Keratinocyte (primary cell): ENCODE measurements around the gene GRM3. TPM values are rescaled to one million over a fixed set of nuclear protein-coding genes. Genes with fewer than 3 reads are reported as not detected.

ENCODE experiments used
- DNase-seq: peaks from one replicate; pipeline ENCODE4 v3.0.0-alpha.2; 2011; ENCODE audit warnings: low read depth, missing footprints, low spot score
- FAIRE-seq: peaks from 2 replicates; lab custom pipeline; 2011; peaks lifted over from hg19 to GRCh38; lab: Jason Lieb, UNC
- H2AFZ ChIP-seq: 2 replicates; pipeline ENCODE4 v1.6.0; 2012; ENCODE audit warnings: low read length, control low read depth, inconsistent platforms; ENCODE audit not compliant: control insufficient read depth
- H3K27ac ChIP-seq: 2 replicates; pipeline ENCODE4 v1.5.1; 2011; ENCODE audit warnings: low read length; ENCODE audit not compliant: control insufficient read depth, insufficient read depth
- H3K27me3 ChIP-seq: 3 replicates; pipeline ENCODE4 v1.6.0; 2011; ENCODE audit warnings: low read length; ENCODE audit not compliant: control insufficient read depth, insufficient read depth; ENCODE audit errors: extremely low read depth
- H3K36me3 ChIP-seq, 2 experiments: 2 replicates in 1 of 2; 3 replicates in 1 of 2; pipeline ENCODE4 v1.5.1; 2011; ENCODE audit warnings: low read length in 2 of 2, mild to moderate bottlenecking in 1 of 2; ENCODE audit not compliant: control insufficient read depth in 2 of 2, insufficient read depth in 2 of 2; ENCODE audit errors: extremely low read depth in 1 of 2
- H3K4me1 ChIP-seq: 3 replicates; pipeline ENCODE4 v1.5.1; 2011; ENCODE audit warnings: low read length; ENCODE audit not compliant: control insufficient read depth, insufficient read depth; ENCODE audit errors: extremely low read depth
- H3K4me2 ChIP-seq: 3 replicates; pipeline ENCODE4 v1.6.0; 2011; ENCODE audit warnings: low read depth, low read length; ENCODE audit not compliant: control insufficient read depth, insufficient read depth; ENCODE audit errors: extremely low read depth
- H3K4me3 ChIP-seq, 3 experiments: fragments of 200-600 bp in 1 of 3; sonication (generic) in 1 of 3; 2 replicates in 2 of 3; 3 replicates in 1 of 3; pipeline ENCODE4 v1.5.1; 2011 to 2016; ENCODE audit warnings: low read length in 3 of 3, mild to moderate bottlenecking in 3 of 3, control low read depth in 2 of 3, inconsistent platforms in 1 of 3, low read depth in 1 of 3, mixed read lengths in 1 of 3, mixed run types in 1 of 3, moderate library complexity in 1 of 3; ENCODE audit not compliant: control insufficient read depth in 2 of 3, insufficient read depth in 2 of 3; ENCODE audit errors: extremely low read depth in 1 of 3
- H3K79me2 ChIP-seq: 2 replicates; pipeline ENCODE4 v1.6.0; 2012; ENCODE audit warnings: low read length; ENCODE audit not compliant: control insufficient read depth, insufficient read depth
- H3K9ac ChIP-seq: 3 replicates; pipeline ENCODE4 v1.6.0; 2011; ENCODE audit warnings: low read length; ENCODE audit not compliant: control insufficient read depth, insufficient read depth; ENCODE audit errors: extremely low read depth
- H3K9me1 ChIP-seq: 3 replicates; pipeline ENCODE4 v1.6.0; 2011; ENCODE audit warnings: low read length; ENCODE audit not compliant: control insufficient read depth, insufficient read depth; ENCODE audit errors: extremely low read depth
- H3K9me3 ChIP-seq: 2 replicates; pipeline ENCODE4 v1.5.1; 2012; ENCODE audit warnings: low read depth, low read length; ENCODE audit not compliant: control insufficient read depth
- H4K20me1 ChIP-seq: 3 replicates; pipeline ENCODE4 v1.6.0; 2011; ENCODE audit warnings: low read length; ENCODE audit not compliant: control insufficient read depth, insufficient read depth; ENCODE audit errors: extremely low read depth
- CTCF ChIP-seq, 3 experiments: IDR thresholded peaks in 1 of 3; conservative IDR thresholded peaks in 1 of 3; optimal IDR thresholded peaks in 1 of 3; 2 replicates in 2 of 3; 3 replicates in 1 of 3; pipeline versions ENCODE3 to v1.5.1; 2011; ENCODE audit warnings: low read length in 3 of 3, mild to moderate bottlenecking in 3 of 3, moderate library complexity in 2 of 3, control low read depth in 1 of 3, inconsistent platforms in 1 of 3; ENCODE audit not compliant: insufficient read depth in 2 of 3; ENCODE audit errors: extremely low read depth in 1 of 3
- EZH2 ChIP-seq: IDR thresholded peaks from one replicate; pipeline ENCODE4 v1.6.1; 2012; ENCODE audit warnings: inconsistent platforms, mild to moderate bottlenecking, low read length, moderate library complexity
- dilution Hi-C: fragments of 300-500 bp; cut with MboI; formaldehyde crosslinking; loops from one replicate; pipeline ENCODE4 v1.7.0; 2020; ENCODE audit warnings: low sequenced_read_pairs; ENCODE audit not compliant: extremely low pct_ligation_motif_present
- polyA plus RNA-seq, 5 experiments: library from polyadenylated mRNA; depleted of rRNA in 3 of 5; stranded (reverse) in 3 of 5; stranded (forward) in 1 of 5; unstranded in 1 of 5; fragments of >200 nt; gene quantifications; 1 replicate in 1 of 5; 2 replicates in 3 of 5; 3 replicates in 1 of 5; pipeline versions ENCODE4 v1.2.1 to v1.2.3, GENCODE V29; 2011 to 2012; ENCODE audit warnings: missing spikeins in 2 of 5, low read depth in 1 of 5, low replicate concordance in 1 of 5

GRM3 gene
- polyA plus RNA-seq, 1 donor (not counting 4 experiments of a cell fraction or from before 2014, with no cell fraction given): not detected

- TF ChIP-seq CTCF (optimal IDR thresholded peaks at IDR 0.05 in 1 of 3, IDR thresholded peaks at IDR 0.05 in 1 of 3, conservative IDR thresholded peaks at IDR 0.05 in 1 of 3; ENCODE audit: extremely low read depth in 1 of 3, insufficient read depth in 2 of 3, low read length in 3 of 3): no peak
- no peak for TF ChIP-seq EZH2
- Histone ChIP-seq H3K79me2 (no peaks in the 10 kb centered on the region), H3K4me3 (no peak overlapping the region), H3K4me2 (no peak overlapping the region), H3K27ac (no peak overlapping the region), H2AFZ (no peak overlapping the region), H3K9me1 (no peaks in the 10 kb centered on the region), H3K27me3 (no peaks in the 10 kb centered on the region), H3K4me1 (no peaks in the 10 kb centered on the region), H3K9ac (no peak overlapping the region), H4K20me1 (no peaks in the 10 kb centered on the region), H3K36me3 (no peaks in the 10 kb centered on the region), H3K9me3 (no peaks in the 10 kb centered on the region)
- FAIRE-seq (no peak), DNase-seq (no peak)
- dilution Hi-C loops: no loop called here
Measured at GRCh38 chr7:86826948-86827347, 183.2 kb downstream of the GRM3 start.

DNA sequence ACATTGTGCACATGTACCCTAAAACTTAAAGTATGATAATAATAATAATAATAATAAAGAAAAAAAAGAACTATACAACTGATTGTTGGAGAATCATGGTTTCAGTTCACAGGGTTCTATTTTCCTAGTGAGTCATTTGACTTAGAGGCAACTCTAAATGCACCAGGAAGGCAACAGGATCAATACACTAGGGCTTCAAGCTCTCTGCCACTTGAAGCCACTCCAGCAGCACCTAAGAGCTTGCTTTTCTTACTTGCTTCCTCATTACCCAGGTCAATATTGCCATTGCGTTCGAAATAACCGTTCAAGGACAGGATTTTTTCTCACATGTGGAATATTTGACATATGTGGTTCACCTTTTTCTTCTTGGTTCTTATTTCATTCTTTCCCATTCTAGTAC, 189.7 kb downstream of the GRM3 start:
- dilution Hi-C loops: no loop called here
- no peak for FAIRE-seq

More for the DNA sequence above, 189.7 kb downstream of the GRM3 start:
- no peak for DNase-seq
- H2AFZ ChIP-seq: no peak overlapping the region
- no peaks in the 10 kb centered on the region for H3K9me1 ChIP-seq
- no peak overlapping the region for H3K27ac ChIP-seq
- no peaks in the 10 kb centered on the region for H3K27me3 ChIP-seq
- H3K9me3 ChIP-seq: no peaks in the 10 kb centered on the region
- H3K4me2 ChIP-seq: no peak overlapping the region
- H3K4me1 ChIP-seq: no peaks in the 10 kb centered on the region
- no peaks in the 10 kb centered on the region for H3K36me3 ChIP-seq
- no peak overlapping the region for H3K4me3 ChIP-seq
- H3K79me2 ChIP-seq: no peaks in the 10 kb centered on the region
- no peaks in the 10 kb centered on the region for H4K20me1 ChIP-seq
- TF ChIP-seq CTCF (optimal IDR thresholded peaks at IDR 0.05 in 1 of 3, IDR thresholded peaks at IDR 0.05 in 1 of 3, conservative IDR thresholded peaks at IDR 0.05 in 1 of 3; ENCODE audit: extremely low read depth in 1 of 3, insufficient read depth in 2 of 3, low read length in 3 of 3): no peak
- TF ChIP-seq EZH2: no peak
- no peak overlapping the region for H3K9ac ChIP-seq
